Epithelial cell of umbilical artery (primary cell): ENCODE measurements around the gene ACD. TPM values are rescaled to one million over a fixed set of nuclear protein-coding genes. Genes with fewer than 3 reads are reported as not detected.

Experiments used
- total RNA-seq: library from RNA; depleted of rRNA; stranded (reverse); fragments of >200 nt; gene quantifications from 2 replicates; pipeline ENCODE4 v1.2.3, GENCODE V29; 2014

Gene ACD
- total RNA-seq = 18.2 and 20.5 TPM in 2 replicates

DNA sequence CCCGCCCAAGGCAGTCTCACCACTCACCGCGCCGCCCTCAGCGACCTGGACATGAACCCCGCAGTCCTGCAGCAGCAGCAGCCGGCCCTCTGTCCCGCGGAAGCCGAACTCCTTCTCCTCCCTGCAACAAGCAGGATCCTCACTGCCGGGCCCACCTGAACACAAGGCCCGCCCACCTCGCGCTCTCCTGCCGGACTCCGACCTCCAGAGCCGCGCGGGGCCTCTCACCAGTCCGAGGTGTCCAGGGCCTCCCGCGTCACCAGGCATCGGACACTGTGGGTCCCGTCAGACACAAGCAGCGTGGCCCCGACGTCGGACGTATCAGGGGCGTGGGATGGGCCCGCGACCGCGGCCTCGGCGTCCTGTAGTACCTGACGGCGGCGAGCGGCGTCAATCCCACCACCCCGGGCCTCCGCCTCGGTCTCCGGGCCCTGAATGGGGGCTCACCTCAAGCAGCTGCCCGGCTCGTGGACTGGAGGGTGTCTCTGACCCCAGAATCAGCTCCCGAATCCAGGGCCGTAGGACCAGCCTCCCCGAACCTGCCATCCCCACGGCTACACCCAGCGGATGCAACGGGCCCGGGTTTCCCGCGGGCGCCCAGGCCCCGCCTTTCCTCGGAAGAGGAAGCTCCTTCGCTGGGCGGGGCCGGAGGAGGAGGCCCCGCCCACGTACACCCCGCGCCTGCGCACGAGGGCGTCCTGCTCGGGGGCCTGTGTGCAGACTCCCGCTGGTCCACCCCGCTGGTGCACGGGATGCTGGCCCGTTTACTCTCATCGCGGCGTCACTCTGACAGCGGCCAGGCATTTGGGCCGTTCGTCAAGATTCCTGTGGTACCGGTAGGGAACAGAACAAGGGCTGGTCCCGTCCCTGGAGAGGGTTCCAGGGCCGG, at the start of gene ACD:
ACD (minus strand) TSS at position 586 of the 889 bp plus-strand sequence; CDS start at position 546, 40 bp downstream.

GRCh38 chr16:67666559-67667452, 6.7 kb upstream of the ACD start, which contains the start of the genes C16orf86 and ENKD1:
Gene C16orf86, plus strand, starts transcription at chr16:67666814. Its CDS starts 157 bp downstream, at chr16:67666971.
Gene ENKD1, minus strand, starts transcription at chr16:67666750. Its CDS starts 308 bp downstream, at chr16:67666442.

DNA sequence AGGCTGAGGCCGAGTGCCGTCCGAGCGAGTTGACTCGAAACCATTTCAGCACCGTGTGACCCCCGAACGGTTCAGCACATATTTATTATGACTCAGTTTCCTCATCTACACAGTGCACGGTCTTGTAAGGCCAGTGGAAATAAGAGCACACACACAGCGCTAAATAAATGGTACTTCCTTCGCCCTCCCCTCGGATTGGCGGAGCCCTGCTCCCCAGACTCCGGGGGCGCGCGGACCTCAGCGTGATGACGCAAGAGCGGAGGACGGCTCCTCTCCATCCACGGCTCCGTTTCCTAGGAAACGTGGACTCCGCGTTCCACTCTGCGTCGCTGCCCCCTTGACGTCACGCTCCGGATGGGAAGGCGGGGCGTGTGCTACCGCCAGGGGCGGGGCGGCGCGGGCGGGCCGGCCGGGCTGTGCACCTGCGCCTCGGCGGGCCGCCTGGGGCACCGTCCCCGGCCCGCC, 536 bp upstream of the ACD start, which contains the start of gene PARD6A:
PARD6A (plus strand) TSS at position 397 of the 465 bp plus-strand sequence. CDS start 79 bp downstream, outside the sequence.

Other genes with a start within 250 kb of the ACD start
- gene ZDHHC1, start 243.8 kb downstream of the ACD start, total RNA-seq = 4.0 and 7.8 TPM in 2 replicates
- gene HSD11B2, start 229.1 kb downstream of the ACD start, total RNA-seq = 0.65 TPM in 1 of 2 replicates, not detected in the other
- gene ATP6V0D1, start 179.1 kb downstream of the ACD start, total RNA-seq = 90.6 and 105 TPM in 2 replicates
- gene AGRP, start 176.7 kb downstream of the ACD start, total RNA-seq = not detected in 2 replicates
- 48.7 and 49.7 TPM in 2 replicates for gene RIPOR1, start 131.4 kb downstream of the ACD start, total RNA-seq
- gene CTCF, start 97.7 kb downstream of the ACD start, total RNA-seq = 22.4 and 26.6 TPM in 2 replicates
- 0.32 and 2.7 TPM in 2 replicates for gene CARMIL2, start 15.1 kb downstream of the ACD start, total RNA-seq
- 1.6 and 5.3 TPM in 2 replicates for gene PARD6A, start 700 bp upstream of the ACD start, total RNA-seq
- 14.7 and 24.0 TPM in 2 replicates for gene ENKD1, start 6.5 kb upstream of the ACD start, total RNA-seq
- 3.5 and 6.8 TPM in 2 replicates for gene C16orf86, start 6.6 kb upstream of the ACD start, total RNA-seq
- gene GFOD2, start 59.1 kb upstream of the ACD start, total RNA-seq = 29.9 and 47.0 TPM in 2 replicates
- 3.6 TPM in 2 replicates for gene RANBP10, start 146.3 kb upstream of the ACD start, total RNA-seq
- 0.32 TPM in 1 of 2 replicates, not detected in the other for gene TSNAXIP1, start 146.6 kb upstream of the ACD start, total RNA-seq
- 38.7 and 72.5 TPM in 2 replicates for gene THAP11, start 182.1 kb upstream of the ACD start, total RNA-seq
- 67.0 and 256 TPM in 2 replicates for gene NUTF2, start 186.7 kb upstream of the ACD start, total RNA-seq
- 28.6 and 29.6 TPM in 2 replicates for gene CENPT, start 187.4 kb upstream of the ACD start, total RNA-seq
- 39.8 and 50.3 TPM in 2 replicates for gene EDC4, start 212.8 kb upstream of the ACD start, total RNA-seq
- gene NRN1L, start 224.6 kb upstream of the ACD start, total RNA-seq = not detected in 2 replicates
- gene PSKH1, start 233.0 kb upstream of the ACD start, total RNA-seq = 10.7 and 19.1 TPM in 2 replicates